Measurements from ENCODE around the gene FBXO48.

The FBXO48 gene

GRCh38 chr2:68436270-68436669 is 30.8 kb downstream of the FBXO48 start:
- Histone ChIP-seq H3K9ac (ENCODE audit: insufficient read length) (no peak overlapping the region), H3K4me3 (no peak overlapping the region), H3K36me3 (ENCODE audit: insufficient read depth, low read length) (no peaks in the 10 kb centered on the region), H3K27ac (no peak overlapping the region), H3K9me3 (ENCODE audit: low read depth, low read length) (no peaks in the 10 kb centered on the region)
- no peak for TF ChIP-seq POLR2AphosphoS5 (IDR thresholded peaks at IDR 0.05; ENCODE audit: borderline replicate concordance, low read depth, low read length)
- no peak for TF ChIP-seq EZH2 (IDR thresholded peaks at IDR 0.05)
- TF ChIP-seq FOXP2 (optimal IDR thresholded peaks at IDR 0.05; ENCODE audit: control extremely low read depth, extremely low read length, insufficient read depth) = no peak
- no peak for DNase-seq (ENCODE audit: low read depth, low spot score)

GRCh38 chr2:68435615-68436014 is 31.5 kb downstream of the FBXO48 start:
- H3K9ac ChIP-seq (ENCODE audit: insufficient read length) = no peak overlapping the region
- no peak for DNase-seq (ENCODE audit: low read depth, low spot score)
- H3K4me3 ChIP-seq = no peak overlapping the region
- TF ChIP-seq EZH2 (IDR thresholded peaks at IDR 0.05) (no peak), FOXP2 (optimal IDR thresholded peaks at IDR 0.05; ENCODE audit: control extremely low read depth, extremely low read length, insufficient read depth) (no peak), POLR2AphosphoS5 (IDR thresholded peaks at IDR 0.05; ENCODE audit: borderline replicate concordance, low read depth, low read length) (no peak)
- H3K27ac ChIP-seq = no peak overlapping the region
- no peaks in the 10 kb centered on the region for H3K9me3 ChIP-seq (ENCODE audit: low read depth, low read length)
- H3K36me3 ChIP-seq (ENCODE audit: insufficient read depth, low read length) = no peaks in the 10 kb centered on the region

- no peak overlapping the region for H3K27ac ChIP-seq
- TF ChIP-seq POLR2AphosphoS5 (IDR thresholded peaks at IDR 0.05; ENCODE audit: borderline replicate concordance, low read depth, low read length) (no peak), FOXP2 (optimal IDR thresholded peaks at IDR 0.05; ENCODE audit: control extremely low read depth, extremely low read length, insufficient read depth) (no peak), EZH2 (IDR thresholded peaks at IDR 0.05) (no peak)
- H3K36me3 ChIP-seq (ENCODE audit: insufficient read depth, low read length) = no peaks in the 10 kb centered on the region
- no peak overlapping the region for H3K4me3 ChIP-seq
- no peak for DNase-seq (ENCODE audit: low read depth, low spot score)
- H3K9ac ChIP-seq (ENCODE audit: insufficient read length) = no peak overlapping the region
- no peaks in the 10 kb centered on the region for H3K9me3 ChIP-seq (ENCODE audit: low read depth, low read length)
These were observed 32.1 kb downstream of the FBXO48 start for GRCh38 chr2:68434981-68435380.

- no peak for TF ChIP-seq EZH2 (IDR thresholded peaks at IDR 0.05)
- TF ChIP-seq POLR2AphosphoS5 (IDR thresholded peaks at IDR 0.05; ENCODE audit: borderline replicate concordance, low read depth, low read length) = no peak
- no peak for TF ChIP-seq FOXP2 (optimal IDR thresholded peaks at IDR 0.05; ENCODE audit: control extremely low read depth, extremely low read length, insufficient read depth)
- Histone ChIP-seq H3K9ac (ENCODE audit: insufficient read length) (no peak overlapping the region), H3K4me3 (no peak overlapping the region), H3K27ac (no peak overlapping the region), H3K9me3 (ENCODE audit: low read depth, low read length) (no peaks in the 10 kb centered on the region), H3K36me3 (ENCODE audit: insufficient read depth, low read length) (no peaks in the 10 kb centered on the region)
- no peak for DNase-seq (ENCODE audit: low read depth, low spot score)
These were observed 34.1 kb downstream of the FBXO48 start for GRCh38 chr2:68432696-68433658.

DNA sequence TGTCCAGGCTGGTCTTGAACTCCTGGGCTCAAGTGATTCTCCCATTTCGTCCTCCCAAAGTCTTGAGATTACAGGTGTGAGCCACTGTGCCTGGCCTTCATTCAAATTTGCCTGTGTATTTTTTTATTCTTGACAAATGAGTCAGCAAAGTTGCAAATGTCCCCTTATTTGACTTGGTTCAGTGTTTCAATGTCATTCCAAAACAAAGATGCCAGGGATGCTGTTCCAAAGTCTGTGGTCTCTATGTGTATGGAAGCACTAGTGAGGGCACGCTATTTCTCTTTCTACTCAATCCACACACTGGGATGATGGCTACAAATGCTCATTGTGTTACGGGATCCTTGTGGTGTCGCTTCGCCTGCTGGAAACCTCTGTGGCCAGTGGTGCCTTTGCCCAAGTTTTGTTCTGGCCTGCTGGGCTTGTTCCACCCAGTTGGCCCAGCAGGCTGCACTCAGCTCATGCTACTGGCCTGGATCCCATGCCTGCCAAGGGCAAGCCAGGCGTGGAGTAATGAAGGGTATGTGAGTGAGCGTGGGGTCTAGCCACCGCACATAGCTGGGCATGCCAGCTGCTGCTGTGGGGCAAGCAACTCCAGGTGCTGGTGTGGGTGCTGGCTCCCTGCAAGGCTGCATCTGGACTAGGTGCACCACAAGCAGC is 35.6 kb downstream of the FBXO48 start:
- no peak overlapping the region for H3K4me3 ChIP-seq
- H3K9me3 ChIP-seq (ENCODE audit: low read depth, low read length) = no peaks in the 10 kb centered on the region
- no peak for TF ChIP-seq FOXP2 (optimal IDR thresholded peaks at IDR 0.05; ENCODE audit: control extremely low read depth, extremely low read length, insufficient read depth)
- no peak for TF ChIP-seq EZH2 (IDR thresholded peaks at IDR 0.05)
- TF ChIP-seq POLR2AphosphoS5 (IDR thresholded peaks at IDR 0.05; ENCODE audit: borderline replicate concordance, low read depth, low read length) = no peak
- no peaks in the 10 kb centered on the region for H3K36me3 ChIP-seq (ENCODE audit: insufficient read depth, low read length)
- no peak for DNase-seq (ENCODE audit: low read depth, low spot score)
- no peak overlapping the region for H3K27ac ChIP-seq
- H3K9ac ChIP-seq (ENCODE audit: insufficient read length) = no peak overlapping the region

GRCh38 chr2:68429311-68429826 is 37.7 kb downstream of the FBXO48 start:
- H3K9ac ChIP-seq (ENCODE audit: insufficient read length) = no peak overlapping the region
- TF ChIP-seq POLR2AphosphoS5 (IDR thresholded peaks at IDR 0.05; ENCODE audit: borderline replicate concordance, low read depth, low read length) (no peak), FOXP2 (optimal IDR thresholded peaks at IDR 0.05; ENCODE audit: control extremely low read depth, extremely low read length, insufficient read depth) (no peak), EZH2 (IDR thresholded peaks at IDR 0.05) (no peak)
- no peak for DNase-seq (ENCODE audit: low read depth, low spot score)
- H3K27ac ChIP-seq = no peak overlapping the region
- H3K9me3 ChIP-seq (ENCODE audit: low read depth, low read length) = no peaks in the 10 kb centered on the region
- H3K36me3 ChIP-seq (ENCODE audit: insufficient read depth, low read length) = no peaks in the 10 kb centered on the region
- no peak overlapping the region for H3K4me3 ChIP-seq

DNA sequence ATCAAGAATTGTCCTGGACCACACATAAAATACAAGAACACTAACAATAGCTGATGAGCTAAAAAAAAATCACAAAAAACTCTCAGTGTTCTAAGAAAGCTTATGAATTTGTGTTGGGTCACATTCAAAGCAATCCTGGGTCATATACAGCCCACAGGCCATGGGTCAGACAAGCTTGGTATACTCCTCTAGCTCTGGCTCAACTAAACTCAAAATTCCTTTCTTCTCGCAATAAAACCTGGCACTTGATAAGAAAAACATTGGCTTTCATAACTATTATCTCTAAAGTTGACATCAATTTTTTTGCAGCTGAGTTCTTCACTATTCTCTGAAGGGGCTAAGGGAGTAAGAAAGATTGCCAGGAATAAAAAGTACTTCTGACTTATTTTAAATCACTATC is 38.3 kb downstream of the FBXO48 start:
- Histone ChIP-seq H3K9me3 (ENCODE audit: low read depth, low read length) (no peaks in the 10 kb centered on the region), H3K4me3 (no peak overlapping the region), H3K36me3 (ENCODE audit: insufficient read depth, low read length) (no peaks in the 10 kb centered on the region), H3K9ac (ENCODE audit: insufficient read length) (no peak overlapping the region), H3K27ac (no peak overlapping the region)
- DNase-seq (ENCODE audit: low read depth, low spot score) = no peak
- TF ChIP-seq EZH2 (IDR thresholded peaks at IDR 0.05) (no peak), POLR2AphosphoS5 (IDR thresholded peaks at IDR 0.05; ENCODE audit: borderline replicate concordance, low read depth, low read length) (no peak), FOXP2 (optimal IDR thresholded peaks at IDR 0.05; ENCODE audit: control extremely low read depth, extremely low read length, insufficient read depth) (no peak)

GRCh38 chr2:68428126-68428525 is 39.0 kb downstream of the FBXO48 start:
- TF ChIP-seq FOXP2 (optimal IDR thresholded peaks at IDR 0.05; ENCODE audit: control extremely low read depth, extremely low read length, insufficient read depth) (no peak), EZH2 (IDR thresholded peaks at IDR 0.05) (no peak), POLR2AphosphoS5 (IDR thresholded peaks at IDR 0.05; ENCODE audit: borderline replicate concordance, low read depth, low read length) (no peak)
- Histone ChIP-seq H3K9ac (ENCODE audit: insufficient read length) (no peak overlapping the region), H3K36me3 (ENCODE audit: insufficient read depth, low read length) (no peaks in the 10 kb centered on the region), H3K9me3 (ENCODE audit: low read depth, low read length) (no peaks in the 10 kb centered on the region), H3K4me3 (no peak overlapping the region), H3K27ac (no peak overlapping the region)
- no peak for DNase-seq (ENCODE audit: low read depth, low spot score)
